Hepatocyte (in vitro differentiated cells): ENCODE measurements around the gene CKMT1B. TPM values are rescaled to one million over a fixed set of nuclear protein-coding genes. Genes with fewer than 3 reads are reported as not detected.
"Not testable (repeated sequence)": the region's sequence is repeated elsewhere in the genome, so short reads cannot be mapped to it uniquely, and the experiment has no call there.

Source experiments
- DNase-seq: peaks from one replicate; pipeline ENCODE4 v3.0.0-alpha.2; 2016; ENCODE audit warnings: low spot score
- H2AFZ ChIP-seq: fragments of 200-600 bp; sonication (generic); 2 replicates; pipeline ENCODE4 v1.6.0; 2016; ENCODE audit warnings: antibody characterized with exemption, mild to moderate bottlenecking
- H3K27ac ChIP-seq: fragments of 200-600 bp; sonication (generic); 2 replicates; pipeline ENCODE4 v1.5.1; 2016; ENCODE audit warnings: mild to moderate bottlenecking
- H3K27me3 ChIP-seq: fragments of 200-600 bp; sonication (generic); 2 replicates; pipeline ENCODE4 v1.6.1; 2016
- H3K36me3 ChIP-seq: fragments of 200-600 bp; sonication (generic); replicated peaks from 2 replicates; pipeline ENCODE4 v1.5.1; 2016; ENCODE audit warnings: low read depth; ENCODE audit not compliant: insufficient read depth
- H3K4me1 ChIP-seq: fragments of 200-600 bp; sonication (generic); 2 replicates; pipeline ENCODE4 v1.5.1; 2016; ENCODE audit warnings: mild to moderate bottlenecking, moderate library complexity; ENCODE audit not compliant: insufficient read depth
- H3K4me2 ChIP-seq: fragments of 200-600 bp; sonication (generic); 2 replicates; pipeline ENCODE4 v1.6.0; 2016
- H3K4me3 ChIP-seq: fragments of 200-600 bp; sonication (generic); 2 replicates; pipeline ENCODE4 v1.5.1; 2016; ENCODE audit warnings: mild to moderate bottlenecking
- H3K79me2 ChIP-seq: fragments of 200-600 bp; sonication (generic); 2 replicates; pipeline ENCODE4 v1.6.0; 2017; ENCODE audit warnings: mild to moderate bottlenecking
- H3K9me2 ChIP-seq: fragments of 200-600 bp; sonication (generic); replicated peaks from 2 replicates; pipeline ENCODE4 v1.6.0; 2017; ENCODE audit warnings: mild to moderate bottlenecking; ENCODE audit not compliant: insufficient read depth
- H3K9me3 ChIP-seq: fragments of 200-600 bp; sonication (generic); 2 replicates; pipeline ENCODE4 v1.5.1; 2016; ENCODE audit warnings: low read depth, mild to moderate bottlenecking
- H4K20me1 ChIP-seq: fragments of 200-600 bp; sonication (generic); 2 replicates; pipeline ENCODE4 v1.6.0; 2016; ENCODE audit warnings: mild to moderate bottlenecking; ENCODE audit not compliant: insufficient read depth, poor library complexity, severe bottlenecking
- WGBS: methylation state at CpG from one replicate; pipeline ENCODE4 v1.1.6; 2016; ENCODE audit warnings: low lambda C conversion rate; ENCODE audit errors: missing lambda C conversion rate; 5-methylcytosine and 5-hydroxymethylcytosine counted together
- polyA plus RNA-seq: library from polyadenylated mRNA; unstranded; fragments of >200 nt; fragmentation: Nextera tagmentation; extraction: Ambion mirVana; gene quantifications from 2 replicates; pipeline ENCODE4 v1.2.1, GENCODE V29; 2016
- total RNA-seq: library from RNA; depleted of rRNA; stranded (reverse); fragments of >200 nt; gene quantifications from 2 replicates; pipeline ENCODE4 v1.2.3, GENCODE V29; 2014

Gene CKMT1B
- total and polyA plus RNA-seq, 2 experiments from 2014 or later, result 4.1 to 4.3 TPM

DNA sequence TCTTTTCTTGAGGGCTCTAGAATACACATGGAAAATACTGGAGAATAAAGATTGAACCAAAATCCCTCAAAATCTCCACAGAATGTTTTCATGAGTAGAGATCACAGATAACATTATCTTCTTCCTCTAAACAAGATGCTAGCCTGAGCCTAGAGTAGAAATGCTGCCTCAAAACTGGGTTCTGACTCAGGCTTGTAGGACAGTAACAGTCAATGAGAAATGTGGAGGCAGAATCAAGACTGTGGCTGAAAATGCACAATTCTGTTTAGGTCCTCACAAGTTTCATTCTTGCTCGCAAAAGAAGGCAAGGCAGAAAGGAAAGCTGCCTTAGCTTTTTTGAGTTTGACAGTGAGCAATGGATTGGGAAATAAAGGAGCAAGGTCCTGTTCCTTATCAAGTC lies 19.2 kb upstream of the CKMT1B start:
- not testable (repeated sequence) for H3K79me2 ChIP-seq, H3K9me2 ChIP-seq, H3K4me1 ChIP-seq, H3K9me3 ChIP-seq, H2AFZ ChIP-seq, DNase-seq, H3K27me3 ChIP-seq, H3K27ac ChIP-seq, H4K20me1 ChIP-seq, H3K4me3 ChIP-seq, H3K36me3 ChIP-seq, H3K4me2 ChIP-seq
- WGBS, result no CpG with 5 or more reads among the region's 1 CpG

DNA sequence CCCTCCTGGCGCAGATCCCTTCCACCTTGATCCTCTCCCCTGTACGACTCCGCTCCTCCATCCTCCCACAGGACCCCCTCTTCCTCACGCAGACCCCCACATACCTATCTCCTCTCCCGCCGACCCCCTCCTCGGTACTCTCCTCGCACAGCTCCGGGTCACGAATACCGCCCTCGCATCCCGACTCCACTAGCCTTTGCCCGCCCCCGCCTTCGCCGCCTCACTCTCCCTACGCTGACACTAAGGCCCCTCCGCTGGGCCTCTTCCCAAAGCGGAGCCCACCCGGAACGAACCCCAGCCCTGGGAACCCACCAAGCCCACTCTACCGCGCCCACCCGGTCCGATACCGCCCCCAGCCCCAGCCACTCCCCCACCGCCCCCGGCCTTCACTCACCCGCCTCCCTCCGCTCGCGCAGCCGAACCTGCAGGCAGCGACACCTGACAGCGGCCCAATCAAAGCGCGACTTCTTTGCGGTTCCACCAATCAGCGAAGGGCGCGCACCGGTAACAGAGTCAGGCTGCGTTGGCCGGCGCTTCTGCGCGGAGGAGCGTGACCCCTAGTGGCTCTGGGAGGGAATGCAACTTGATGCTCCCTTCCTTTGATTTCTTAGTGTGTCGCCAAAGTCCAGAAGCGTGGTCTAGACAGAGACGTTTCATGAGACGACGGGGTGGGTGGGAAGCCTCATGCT lies 3.9 kb upstream of the CKMT1B start, which contains the start of gene PPIP5K1:
Gene PPIP5K1 (minus strand): TSS at position 431 of the 689 bp plus-strand sequence. CDS start 5,704 bp downstream, outside the sequence.
- not testable (repeated sequence) for H3K4me2 ChIP-seq, H3K9me3 ChIP-seq, H4K20me1 ChIP-seq, H2AFZ ChIP-seq, H3K79me2 ChIP-seq, H3K4me1 ChIP-seq, H3K36me3 ChIP-seq, H3K27me3 ChIP-seq, H3K4me3 ChIP-seq, H3K27ac ChIP-seq, DNase-seq, H3K9me2 ChIP-seq
- WGBS, result no CpG with 5 or more reads among the region's 54 CpGs

DNA sequence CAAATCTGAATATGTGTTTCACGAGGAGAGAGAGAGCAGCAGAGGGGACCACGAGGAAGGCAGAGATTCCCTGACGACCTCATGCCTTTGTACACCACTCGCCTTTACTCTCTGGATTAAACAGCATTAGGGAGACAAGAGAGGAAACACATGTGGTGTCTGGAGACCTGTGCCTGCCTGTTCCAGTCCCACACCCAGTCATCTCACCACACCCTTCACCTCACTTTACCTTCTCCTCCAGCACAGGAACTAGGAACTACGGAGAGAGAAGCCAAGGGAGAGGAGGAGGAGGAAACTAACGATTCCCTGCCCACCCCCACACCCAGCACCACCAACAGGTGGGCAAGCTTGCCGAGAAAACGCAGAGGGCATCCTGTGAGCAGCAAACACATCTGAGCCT lies 986 bp upstream of the CKMT1B start:
- not testable (repeated sequence) for H3K9me2 ChIP-seq, DNase-seq, H3K4me3 ChIP-seq, H3K9me3 ChIP-seq, H3K79me2 ChIP-seq, H3K27me3 ChIP-seq, H4K20me1 ChIP-seq, H3K4me2 ChIP-seq, H3K36me3 ChIP-seq, H2AFZ ChIP-seq, H3K4me1 ChIP-seq, H3K27ac ChIP-seq
- WGBS, result 18% methylated on average over 4 of the region's 8 CpGs

DNA sequence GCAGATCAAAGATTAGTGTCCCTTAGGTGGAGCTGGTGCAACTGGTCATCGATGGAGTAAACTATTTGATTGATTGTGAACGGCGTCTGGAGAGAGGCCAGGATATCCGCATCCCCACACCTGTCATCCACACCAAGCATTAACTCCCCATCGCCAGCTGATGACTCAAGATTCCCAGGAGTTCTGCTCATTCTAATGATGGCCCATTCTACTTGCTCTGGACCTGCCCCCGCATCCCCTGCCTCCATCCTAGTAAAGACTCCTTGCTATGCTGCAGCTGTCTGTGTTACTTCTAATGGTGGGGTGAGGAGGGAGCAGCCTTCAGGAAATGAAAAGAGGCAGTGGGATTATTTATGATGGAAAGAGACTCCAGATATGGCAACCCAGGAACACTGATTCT lies 5.3 kb downstream of the CKMT1B start:
- not testable (repeated sequence) for H3K4me3 ChIP-seq, H3K4me1 ChIP-seq, H3K36me3 ChIP-seq, H3K9me3 ChIP-seq, H2AFZ ChIP-seq, H3K27ac ChIP-seq, H3K79me2 ChIP-seq, DNase-seq, H3K9me2 ChIP-seq, H3K4me2 ChIP-seq, H4K20me1 ChIP-seq, H3K27me3 ChIP-seq
- WGBS, result 88% methylated on average over 6 of the region's 6 CpGs

DNA sequence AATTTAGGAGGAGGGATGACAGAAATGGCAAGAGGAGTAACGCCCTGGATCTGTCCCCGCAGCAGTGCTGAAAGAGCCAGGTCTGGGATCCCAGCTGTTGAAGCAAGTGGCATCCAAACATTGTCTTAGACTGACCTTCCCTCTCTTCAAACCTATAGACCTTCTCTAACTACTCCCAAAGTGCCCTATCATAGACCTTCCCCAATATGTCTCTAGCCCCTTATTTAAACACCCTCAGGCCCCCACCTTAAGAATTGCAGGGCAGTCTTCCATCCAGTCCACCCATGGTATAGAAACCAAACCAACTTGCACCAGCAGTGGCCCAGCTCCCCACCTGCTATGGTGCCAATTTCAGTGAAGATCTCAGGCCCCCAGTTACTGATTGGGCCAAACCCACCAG lies 6.4 kb downstream of the CKMT1B start:
- not testable (repeated sequence) for H3K27me3 ChIP-seq, H3K36me3 ChIP-seq, H4K20me1 ChIP-seq, H3K4me1 ChIP-seq, H3K27ac ChIP-seq, H3K79me2 ChIP-seq, H3K4me2 ChIP-seq, H3K9me2 ChIP-seq, H3K9me3 ChIP-seq, H2AFZ ChIP-seq, H3K4me3 ChIP-seq, DNase-seq
- no CpG with 5 or more reads among the region's 2 CpGs for WGBS

DNA sequence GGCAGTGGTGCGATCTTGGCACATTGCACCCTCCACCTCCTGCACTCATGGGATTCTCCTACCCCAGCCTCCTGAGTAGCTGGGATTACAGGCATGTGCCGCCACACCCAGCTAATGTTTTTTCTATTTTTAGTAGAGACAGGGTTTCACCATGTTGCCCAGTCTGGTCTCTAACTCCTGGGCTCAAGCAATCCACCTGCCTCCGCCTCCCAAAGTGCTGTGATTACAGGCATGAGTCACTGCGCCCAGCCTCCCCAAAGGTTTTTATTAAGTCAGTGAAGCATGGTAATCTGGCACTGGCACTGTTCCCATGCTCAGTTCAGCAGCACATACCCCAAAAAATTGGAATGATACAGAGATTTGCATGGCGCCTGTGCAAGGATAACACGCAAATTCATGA lies 8.4 kb downstream of the CKMT1B start:
- H3K4me2 ChIP-seq, H2AFZ ChIP-seq, H3K9me3 ChIP-seq, H3K79me2 ChIP-seq, DNase-seq, H3K27me3 ChIP-seq, H3K36me3 ChIP-seq, H3K9me2 ChIP-seq, H4K20me1 ChIP-seq, H3K4me3 ChIP-seq, H3K27ac ChIP-seq, H3K4me1 ChIP-seq: not testable (repeated sequence)
- 91% methylated on average over 6 of the region's 6 CpGs for WGBS

DNA sequence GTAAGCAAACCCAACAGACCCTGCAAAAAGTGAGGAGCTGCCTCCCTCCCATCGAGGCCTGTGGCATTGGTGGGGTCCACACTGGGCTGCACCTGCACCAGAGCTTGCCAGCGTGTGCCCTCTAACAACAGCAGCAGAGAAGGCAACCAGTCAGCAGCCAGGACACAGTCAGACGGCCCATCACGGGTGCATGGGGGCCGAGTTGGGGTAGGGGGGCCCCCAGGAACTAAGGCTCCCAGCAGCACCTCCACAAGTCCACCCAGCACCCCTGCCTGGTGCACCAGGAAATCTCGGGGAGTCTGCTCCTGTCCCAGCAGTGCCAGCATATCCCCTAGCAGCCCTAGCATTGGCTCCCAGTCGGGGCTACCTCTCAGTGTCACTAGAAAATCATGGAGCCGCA lies 23.9 kb downstream of the CKMT1B start:
- not testable (repeated sequence) for H3K4me2 ChIP-seq, DNase-seq, H3K9me2 ChIP-seq, H3K27ac ChIP-seq, H4K20me1 ChIP-seq, H3K4me1 ChIP-seq, H3K27me3 ChIP-seq, H3K36me3 ChIP-seq, H2AFZ ChIP-seq, H3K9me3 ChIP-seq, H3K79me2 ChIP-seq, H3K4me3 ChIP-seq
- WGBS, result 71% methylated on average over 3 of the region's 8 CpGs

DNA sequence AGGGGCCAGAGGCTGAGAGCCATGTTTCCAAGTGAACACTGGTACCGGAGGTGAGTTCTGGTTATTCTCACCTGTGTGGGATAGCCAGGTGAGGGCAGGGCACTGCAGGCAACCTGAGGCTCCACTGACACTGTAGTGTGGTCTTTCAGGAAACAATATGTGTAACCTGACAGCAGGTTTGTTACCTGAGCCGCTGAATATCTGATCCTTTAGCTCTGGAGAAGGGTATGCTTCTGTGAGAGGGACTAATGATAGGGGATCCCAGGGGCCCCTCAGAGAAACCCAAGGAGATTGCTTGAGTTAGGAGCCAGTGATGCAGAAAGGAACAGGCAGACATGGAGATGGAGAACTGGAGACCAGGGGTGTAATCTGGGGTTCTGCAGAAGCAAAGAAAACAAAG lies 24.9 kb downstream of the CKMT1B start, which contains the start of gene STRC:
Gene STRC (minus strand): TSS at position 101 of the 400 bp plus-strand sequence. CDS start 78 bp downstream, at position 23.
- H4K20me1 ChIP-seq, DNase-seq, H3K27me3 ChIP-seq, H3K4me3 ChIP-seq, H3K4me2 ChIP-seq, H3K9me2 ChIP-seq, H3K79me2 ChIP-seq, H2AFZ ChIP-seq, H3K36me3 ChIP-seq, H3K4me1 ChIP-seq, H3K27ac ChIP-seq, H3K9me3 ChIP-seq: not testable (repeated sequence)
- no CpG with 5 or more reads among the region's 2 CpGs for WGBS

DNA sequence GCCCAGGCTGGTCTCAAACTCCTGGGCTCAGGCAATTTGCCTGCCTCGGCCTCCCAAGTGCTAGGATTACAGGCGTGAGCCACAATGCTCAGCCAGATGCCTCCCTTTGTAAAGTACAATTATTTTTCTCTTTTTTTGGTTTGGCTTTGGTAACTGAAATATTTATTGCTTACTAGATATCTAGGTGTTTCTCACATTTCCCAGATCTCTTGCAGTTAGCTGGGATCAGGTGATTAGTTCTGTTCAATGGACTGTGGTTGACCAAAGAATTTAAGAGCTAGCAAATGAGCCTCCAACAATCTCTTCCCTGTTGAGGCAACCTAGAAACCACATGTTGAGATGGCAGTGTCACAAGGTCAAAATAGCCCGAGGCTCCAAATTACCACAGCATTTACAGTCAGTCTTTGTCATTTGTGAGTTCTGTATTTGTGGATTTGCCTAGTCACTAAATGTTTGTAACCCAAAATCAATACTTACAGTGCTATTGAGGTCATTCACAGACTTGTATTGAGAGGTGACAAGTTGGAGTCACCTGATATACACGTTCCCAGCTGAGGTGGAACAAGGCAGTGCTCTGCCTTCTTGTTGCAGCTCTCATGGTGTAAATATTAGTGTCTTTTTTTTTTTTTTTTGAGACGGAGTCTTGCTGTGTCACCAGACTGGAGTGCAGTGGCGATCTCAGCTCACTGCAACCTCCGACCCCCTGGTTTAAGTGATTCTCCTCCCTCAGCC lies 28.4 kb downstream of the CKMT1B start:
- not testable (repeated sequence) for H3K27ac ChIP-seq, H3K36me3 ChIP-seq, H3K4me3 ChIP-seq, H2AFZ ChIP-seq, H4K20me1 ChIP-seq, H3K9me2 ChIP-seq, H3K4me1 ChIP-seq, H3K9me3 ChIP-seq, DNase-seq, H3K79me2 ChIP-seq, H3K4me2 ChIP-seq, H3K27me3 ChIP-seq
- WGBS, result 66% methylated on average over 3 of the region's 7 CpGs
